Neural progenitor cell (in vitro differentiated cells): Measurements from ENCODE around the gene FBXW4.

Experiments
- EZH2 ChIP-seq: fragments of 200-600 bp; sonication (generic); IDR thresholded peaks from 2 replicates; pipeline ENCODE4 v1.6.1; 2017; ENCODE audit warnings: antibody characterized with exemption, mild to moderate bottlenecking, moderate library complexity
- EZH2phosphoT487 ChIP-seq: fragments of 200-600 bp; sonication (generic); IDR thresholded peaks from 2 replicates; pipeline ENCODE4 v1.6.1; 2017; ENCODE audit warnings: antibody characterized with exemption
- TF ChIP-seq, protein P1 (sequence below): fragments of 200-600 bp; sonication (generic); IDR thresholded peaks from 2 replicates; pipeline ENCODE4 v1.5.1; 2017; ENCODE audit warnings: antibody characterized with exemption, mild to moderate bottlenecking

- TF ChIP-seq, protein P1, sequence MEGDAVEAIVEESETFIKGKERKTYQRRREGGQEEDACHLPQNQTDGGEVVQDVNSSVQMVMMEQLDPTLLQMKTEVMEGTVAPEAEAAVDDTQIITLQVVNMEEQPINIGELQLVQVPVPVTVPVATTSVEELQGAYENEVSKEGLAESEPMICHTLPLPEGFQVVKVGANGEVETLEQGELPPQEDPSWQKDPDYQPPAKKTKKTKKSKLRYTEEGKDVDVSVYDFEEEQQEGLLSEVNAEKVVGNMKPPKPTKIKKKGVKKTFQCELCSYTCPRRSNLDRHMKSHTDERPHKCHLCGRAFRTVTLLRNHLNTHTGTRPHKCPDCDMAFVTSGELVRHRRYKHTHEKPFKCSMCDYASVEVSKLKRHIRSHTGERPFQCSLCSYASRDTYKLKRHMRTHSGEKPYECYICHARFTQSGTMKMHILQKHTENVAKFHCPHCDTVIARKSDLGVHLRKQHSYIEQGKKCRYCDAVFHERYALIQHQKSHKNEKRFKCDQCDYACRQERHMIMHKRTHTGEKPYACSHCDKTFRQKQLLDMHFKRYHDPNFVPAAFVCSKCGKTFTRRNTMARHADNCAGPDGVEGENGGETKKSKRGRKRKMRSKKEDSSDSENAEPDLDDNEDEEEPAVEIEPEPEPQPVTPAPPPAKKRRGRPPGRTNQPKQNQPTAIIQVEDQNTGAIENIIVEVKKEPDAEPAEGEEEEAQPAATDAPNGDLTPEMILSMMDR: no peak
- TF ChIP-seq EZH2 (no peak), EZH2phosphoT487 (no peak)
Measured at GRCh38 chr10:101708073-101708472, 13.1 kb upstream of the FBXW4 start.
